Measurements from ENCODE around the gene ARHGEF2. TPM values are rescaled to one million over a fixed set of nuclear protein-coding genes. Genes with fewer than 3 reads are reported as not detected.

The ARHGEF2 gene
- total and polyA plus RNA-seq, 2 of the 13 experiments (the other 11 are each of a cell fraction or from before 2014, with no cell fraction given) = 16.1 to 32.1 TPM

DNA sequence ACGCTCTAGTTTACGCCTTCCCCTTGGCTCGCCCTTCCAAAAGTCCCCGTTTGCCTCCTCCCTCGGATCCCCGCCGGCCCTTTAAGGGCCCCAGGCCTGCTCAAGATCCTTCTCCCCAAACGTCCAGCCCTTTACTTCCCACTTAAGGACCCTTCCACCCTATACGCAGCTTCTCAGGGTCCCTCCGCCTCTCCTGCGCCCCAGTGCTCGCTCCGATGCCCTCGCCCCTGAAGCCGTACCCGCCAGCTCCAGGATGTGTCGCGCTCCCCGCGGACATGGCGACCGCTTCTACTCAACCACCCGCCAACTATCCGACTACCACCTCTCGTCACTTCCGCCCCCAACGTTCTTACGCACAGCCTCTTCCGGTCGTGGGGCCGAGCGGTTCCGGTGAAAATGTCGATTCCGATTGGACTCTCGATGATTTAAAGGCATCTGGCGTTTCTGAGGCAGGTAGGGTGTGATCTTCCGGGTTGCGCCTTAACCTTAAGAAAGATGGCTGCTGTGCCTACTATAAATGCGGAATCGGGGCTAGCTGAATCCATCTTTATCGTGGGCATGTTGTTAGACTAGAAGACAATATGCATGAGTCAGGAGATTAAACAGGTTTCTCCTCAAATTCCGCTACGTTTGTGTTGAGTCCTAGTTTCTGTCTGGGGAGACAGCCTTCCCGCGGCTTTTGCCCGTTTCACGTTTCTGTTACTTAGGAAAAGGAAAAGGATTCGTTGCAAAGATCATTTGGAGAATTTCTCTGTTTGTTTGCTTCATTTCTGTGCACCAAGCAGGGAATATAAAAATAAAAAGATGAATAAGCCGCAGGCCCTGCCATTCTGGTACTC lies 44.0 kb downstream of the ARHGEF2 start, which contains the start of gene KHDC4 (continued):
- TF ChIP-seq, protein P1, sequence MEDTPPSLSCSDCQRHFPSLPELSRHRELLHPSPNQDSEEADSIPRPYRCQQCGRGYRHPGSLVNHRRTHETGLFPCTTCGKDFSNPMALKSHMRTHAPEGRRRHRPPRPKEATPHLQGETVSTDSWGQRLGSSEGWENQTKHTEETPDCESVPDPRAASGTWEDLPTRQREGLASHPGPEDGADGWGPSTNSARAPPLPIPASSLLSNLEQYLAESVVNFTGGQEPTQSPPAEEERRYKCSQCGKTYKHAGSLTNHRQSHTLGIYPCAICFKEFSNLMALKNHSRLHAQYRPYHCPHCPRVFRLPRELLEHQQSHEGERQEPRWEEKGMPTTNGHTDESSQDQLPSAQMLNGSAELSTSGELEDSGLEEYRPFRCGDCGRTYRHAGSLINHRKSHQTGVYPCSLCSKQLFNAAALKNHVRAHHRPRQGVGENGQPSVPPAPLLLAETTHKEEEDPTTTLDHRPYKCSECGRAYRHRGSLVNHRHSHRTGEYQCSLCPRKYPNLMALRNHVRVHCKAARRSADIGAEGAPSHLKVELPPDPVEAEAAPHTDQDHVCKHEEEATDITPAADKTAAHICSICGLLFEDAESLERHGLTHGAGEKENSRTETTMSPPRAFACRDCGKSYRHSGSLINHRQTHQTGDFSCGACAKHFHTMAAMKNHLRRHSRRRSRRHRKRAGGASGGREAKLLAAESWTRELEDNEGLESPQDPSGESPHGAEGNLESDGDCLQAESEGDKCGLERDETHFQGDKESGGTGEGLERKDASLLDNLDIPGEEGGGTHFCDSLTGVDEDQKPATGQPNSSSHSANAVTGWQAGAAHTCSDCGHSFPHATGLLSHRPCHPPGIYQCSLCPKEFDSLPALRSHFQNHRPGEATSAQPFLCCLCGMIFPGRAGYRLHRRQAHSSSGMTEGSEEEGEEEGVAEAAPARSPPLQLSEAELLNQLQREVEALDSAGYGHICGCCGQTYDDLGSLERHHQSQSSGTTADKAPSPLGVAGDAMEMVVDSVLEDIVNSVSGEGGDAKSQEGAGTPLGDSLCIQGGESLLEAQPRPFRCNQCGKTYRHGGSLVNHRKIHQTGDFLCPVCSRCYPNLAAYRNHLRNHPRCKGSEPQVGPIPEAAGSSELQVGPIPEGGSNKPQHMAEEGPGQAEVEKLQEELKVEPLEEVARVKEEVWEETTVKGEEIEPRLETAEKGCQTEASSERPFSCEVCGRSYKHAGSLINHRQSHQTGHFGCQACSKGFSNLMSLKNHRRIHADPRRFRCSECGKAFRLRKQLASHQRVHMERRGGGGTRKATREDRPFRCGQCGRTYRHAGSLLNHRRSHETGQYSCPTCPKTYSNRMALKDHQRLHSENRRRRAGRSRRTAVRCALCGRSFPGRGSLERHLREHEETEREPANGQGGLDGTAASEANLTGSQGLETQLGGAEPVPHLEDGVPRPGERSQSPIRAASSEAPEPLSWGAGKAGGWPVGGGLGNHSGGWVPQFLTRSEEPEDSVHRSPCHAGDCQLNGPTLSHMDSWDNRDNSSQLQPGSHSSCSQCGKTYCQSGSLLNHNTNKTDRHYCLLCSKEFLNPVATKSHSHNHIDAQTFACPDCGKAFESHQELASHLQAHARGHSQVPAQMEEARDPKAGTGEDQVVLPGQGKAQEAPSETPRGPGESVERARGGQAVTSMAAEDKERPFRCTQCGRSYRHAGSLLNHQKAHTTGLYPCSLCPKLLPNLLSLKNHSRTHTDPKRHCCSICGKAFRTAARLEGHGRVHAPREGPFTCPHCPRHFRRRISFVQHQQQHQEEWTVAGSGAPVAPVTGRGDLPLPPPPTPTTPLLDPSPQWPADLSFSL (CRISPR knock-in tag; IDR thresholded peaks at IDR 0.05) = no peak
- no peak; the same call in 1 of the 2 replicates for TF ChIP-seq TGIF2 (CRISPR knock-in tag; IDR thresholded peaks at IDR 0.05)
- TF ChIP-seq ZNF792 (CRISPR knock-in tag; IDR thresholded peaks at IDR 0.05) = no peak; the same call in 1 of the 2 replicates
- peak; percentile 80 for TF ChIP-seq ZMYM4 (CRISPR knock-in tag; IDR thresholded peaks at IDR 0.05)
- TF ChIP-seq, protein P2, sequence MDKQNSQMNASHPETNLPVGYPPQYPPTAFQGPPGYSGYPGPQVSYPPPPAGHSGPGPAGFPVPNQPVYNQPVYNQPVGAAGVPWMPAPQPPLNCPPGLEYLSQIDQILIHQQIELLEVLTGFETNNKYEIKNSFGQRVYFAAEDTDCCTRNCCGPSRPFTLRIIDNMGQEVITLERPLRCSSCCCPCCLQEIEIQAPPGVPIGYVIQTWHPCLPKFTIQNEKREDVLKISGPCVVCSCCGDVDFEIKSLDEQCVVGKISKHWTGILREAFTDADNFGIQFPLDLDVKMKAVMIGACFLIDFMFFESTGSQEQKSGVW (CRISPR knock-in tag; IDR thresholded peaks at IDR 0.05; ENCODE audit: borderline replicate concordance) = no peak
- TF ChIP-seq, protein P3, sequence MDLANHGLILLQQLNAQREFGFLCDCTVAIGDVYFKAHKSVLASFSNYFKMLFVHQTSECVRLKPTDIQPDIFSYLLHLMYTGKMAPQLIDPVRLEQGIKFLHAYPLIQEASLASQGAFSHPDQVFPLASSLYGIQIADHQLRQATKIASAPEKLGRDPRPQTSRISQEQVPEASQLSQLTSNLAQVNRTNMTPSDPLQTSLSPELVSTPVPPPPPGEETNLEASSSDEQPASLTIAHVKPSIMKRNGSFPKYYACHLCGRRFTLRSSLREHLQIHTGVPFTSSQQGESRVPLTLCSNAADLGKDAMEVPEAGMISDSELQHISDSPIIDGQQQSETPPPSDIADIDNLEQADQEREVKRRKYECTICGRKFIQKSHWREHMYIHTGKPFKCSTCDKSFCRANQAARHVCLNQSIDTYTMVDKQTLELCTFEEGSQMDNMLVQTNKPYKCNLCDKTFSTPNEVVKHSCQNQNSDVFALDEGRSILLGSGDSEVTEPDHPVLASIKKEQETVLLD (CRISPR knock-in tag; IDR thresholded peaks at IDR 0.05; ENCODE audit: low read depth) = 0 out of 2 replicates have a peak, but pooled peaks have one; percentile 37
- peak; percentile 64; the same call in 1 of the 2 replicates for TF ChIP-seq ZNF772 (CRISPR knock-in tag; IDR thresholded peaks at IDR 0.05)
- TF ChIP-seq FOXO1 (CRISPR knock-in tag; IDR thresholded peaks at IDR 0.05) = no peak
- TF ChIP-seq ATF7 (IDR thresholded peaks at IDR 0.05) = no peak
- TF ChIP-seq ATF7 (CRISPR knock-in tag; IDR thresholded peaks at IDR 0.05) = no peak
- peak; percentile 47; the same call in 1 of the 2 replicates for TF ChIP-seq BCL3 (CRISPR knock-in tag; IDR thresholded peaks at IDR 0.05)
- no peak for TF ChIP-seq ZKSCAN5 (CRISPR knock-in tag; IDR thresholded peaks at IDR 0.05)
- TF ChIP-seq BATF2 (CRISPR knock-in tag; IDR thresholded peaks at IDR 0.05) = peak; percentile 81; the same call in 1 of the 2 replicates
- no peak for TF ChIP-seq SSRP1 (CRISPR knock-in tag; IDR thresholded peaks at IDR 0.05)
- peak; percentile 99 for TF ChIP-seq GMEB1 (CRISPR knock-in tag; IDR thresholded peaks at IDR 0.05; ENCODE audit: borderline replicate concordance)

Measured in HepG2 (cell line).